HepG2 (cell line): ENCODE results near the gene PRKAG1. TPM values are rescaled to one million over a fixed set of nuclear protein-coding genes. Genes with fewer than 3 reads are reported as not detected.
A peak's percentile ranks its signal among the peaks of the same experiment; 100 is the strongest.

Experiments
- ATAC-seq: fragments of 200-7000 bp; cut with Tn5 transposase; 3 replicates; pipeline ENCODE4 v1.9.1; 2020; ENCODE audit warnings: mild to moderate bottlenecking, moderate library complexity
- BruUV-seq: library from RNA; stranded (reverse); fragments of 400-500 nt; replicated peaks from 2 replicates; lab custom pipeline; 2021; lab: Mats Ljungman, UMichigan
- CTCF ChIA-PET: fragments of 300-600 bp; formaldehyde crosslinking; extraction: SDS; loops from one replicate; lab custom pipeline; 2021; ENCODE audit warnings: low total read pairs, inconsistent platforms, low intra/inter-chr PET ratio; lab: Yijun Ruan, JAX
- POLR2A ChIA-PET: fragments of 350-600 bp; sonication (Branson Sonifier 250); formaldehyde crosslinking; loops from one replicate; lab custom pipeline; 2020; ENCODE audit warnings: antibody characterized with exemption, inconsistent platforms; lab: Yijun Ruan, JAX
- DNase-seq: peaks from one replicate; pipeline ENCODE4 v3.0.0-alpha.2; 2015; ENCODE audit warnings: low spot score
- FAIRE-seq: peaks from 3 replicates; lab custom pipeline; 2011; peaks lifted over from hg19 to GRCh38; lab: Jason Lieb, UNC
- H2AFZ ChIP-seq: one replicate; pipeline ENCODE4 v1.6.1; 2011; ENCODE audit warnings: low read length, inconsistent platforms
- H3K27ac ChIP-seq: fragments of 300-600 bp; 3 replicates; pipeline ENCODE4 v1.8.0; 2011; ENCODE audit warnings: mixed run types, mild to moderate bottlenecking, mixed read lengths, low read length, inconsistent platforms; ENCODE audit not compliant: insufficient read depth; ENCODE audit errors: extremely low read length
- H3K27me3 ChIP-seq, 2 experiments: fragments of 200-600 bp in 1 of 2; 2 replicates in 1 of 2; 3 replicates in 1 of 2; pipeline versions ENCODE4 v1.6.0 to v1.8.0; 2011; ENCODE audit warnings: low read length in 2 of 2, mild to moderate bottlenecking in 2 of 2, moderate library complexity in 2 of 2, inconsistent platforms in 1 of 2; ENCODE audit not compliant: insufficient read depth in 2 of 2, control insufficient read depth in 1 of 2
- H3K36me3 ChIP-seq, 2 experiments: fragments of 200-600 bp in 1 of 2; replicated peaks in 1 of 2; 2 replicates in 1 of 2; 3 replicates in 1 of 2; pipeline versions ENCODE4 v1.5.1 to v1.8.0; 2011; ENCODE audit warnings: low read length in 2 of 2, inconsistent platforms in 1 of 2; ENCODE audit not compliant: insufficient read depth in 2 of 2, control insufficient read depth in 1 of 2
- H3K4me1 ChIP-seq: 2 replicates; pipeline ENCODE4 v1.5.1; 2012; ENCODE audit warnings: low read length, inconsistent platforms; ENCODE audit not compliant: insufficient read depth
- H3K4me2 ChIP-seq: 2 replicates; pipeline ENCODE4 v1.6.0; 2011; ENCODE audit warnings: low read depth, low read length, inconsistent platforms
- H3K4me3 ChIP-seq, 3 experiments: fragments of 200-600 bp in 1 of 3; sonication (generic), shearing (Covaris generic) in 1 of 3; replicated peaks in 1 of 3; 2 replicates each; pipeline ENCODE4 v1.5.1; 2011 to 2016; ENCODE audit warnings: low read length in 3 of 3, inconsistent platforms in 2 of 3, low read depth in 2 of 3, mild to moderate bottlenecking in 2 of 3, control low read depth in 1 of 3, mixed read lengths in 1 of 3; ENCODE audit not compliant: insufficient read depth in 1 of 3
- H3K79me2 ChIP-seq: one replicate; pipeline ENCODE4 v1.6.1; 2011; ENCODE audit warnings: low read length, inconsistent platforms; ENCODE audit not compliant: insufficient read depth
- H3K9ac ChIP-seq: 2 replicates; pipeline ENCODE4 v1.6.0; 2011; ENCODE audit warnings: mild to moderate bottlenecking, low read depth, low read length, inconsistent platforms; ENCODE audit not compliant: insufficient read depth
- H3K9me3 ChIP-seq: 2 replicates; pipeline ENCODE4 v1.5.1; 2012; ENCODE audit warnings: mild to moderate bottlenecking, low read length
- H4K20me1 ChIP-seq: 2 replicates; pipeline ENCODE4 v1.6.0; 2011; ENCODE audit warnings: inconsistent platforms, mild to moderate bottlenecking, low read length, moderate library complexity; ENCODE audit not compliant: insufficient read depth
- DMAP1 ChIP-seq: IDR thresholded peaks from 2 replicates; pipeline ENCODE4 v1.6.1; 2016
- IKZF5 ChIP-seq: IDR thresholded peaks from 2 replicates; pipeline ENCODE4 v1.6.1; 2018; ENCODE audit warnings: missing genetic modification reagents, mild to moderate bottlenecking, missing compliant biosample characterization
- MAX ChIP-seq: IDR thresholded peaks from 2 replicates; pipeline ENCODE4 v1.6.1; 2012; ENCODE audit warnings: inconsistent platforms
- NCOR1 ChIP-seq: fragments of 200-600 bp; sonication (generic); IDR thresholded peaks from 2 replicates; pipeline ENCODE4 v1.7.0; 2017; ENCODE audit warnings: antibody characterized with exemption, low read length, borderline replicate concordance
- PCBP2 ChIP-seq: fragments of 200-400 bp; formaldehyde crosslinking; optimal IDR thresholded peaks from 2 replicates; pipeline ENCODE3; 2018; ENCODE audit warnings: low read length, low read depth; ENCODE audit not compliant: poor library complexity, severe bottlenecking
- SP140L ChIP-seq: sonication (generic); formaldehyde crosslinking; IDR thresholded peaks from 2 replicates; pipeline ENCODE4 v1.4.0; 2020; ENCODE audit warnings: missing genetic modification reagents, borderline replicate concordance
- ZNF251 ChIP-seq: sonication (generic); formaldehyde crosslinking; IDR thresholded peaks from 2 replicates; pipeline ENCODE4 v1.9.0; 2021; ENCODE audit warnings: mild to moderate bottlenecking, missing genetic modification reagents
- WGBS: methylation state at CpG from one replicate; pipeline ENCODE4 v1.1.6; 2017; ENCODE audit warnings: low lambda C conversion rate; 5-methylcytosine and 5-hydroxymethylcytosine counted together
- in situ Hi-C: cut with HindIII; loops from 2 replicates; pipeline ENCODE4 v1.10.0; 2017; ENCODE audit warnings: low pct_unique_long_range_greater_than_20kb; ENCODE audit not compliant: extremely low pct_ligation_motif_present
- intact Hi-C: fragments of 100-400 bp; cut with micrococcal nuclease; formaldehyde crosslinking; loops from one replicate; pipeline ENCODE4 v1.10.0; 2022; ENCODE audit not compliant: unreplicated experiment
- polyA plus RNA-seq, 8 experiments: library from polyadenylated mRNA; depleted of rRNA in 3 of 8; stranded (reverse) in 7 of 8; unstranded in 1 of 8; fragments of >200 nt; fragmentation: Illumina TruSeq in 4 of 8; extraction: Trizol in 4 of 8; gene quantifications; 2 replicates each; pipeline versions ENCODE4 v1.2.1 to v1.2.3, GENCODE V29; 2011 to 2016; ENCODE audit warnings: low read depth in 4 of 8, missing spikeins in 1 of 8, mixed read lengths in 1 of 8; ENCODE audit not compliant: insufficient read depth in 1 of 8
- total RNA-seq, 5 experiments: library from RNA; depleted of rRNA; stranded (reverse); fragments of >200 nt; fragmentation: Illumina TruSeq; extraction: Trizol; gene quantifications; 2 replicates each; pipeline ENCODE4 v1.2.3, GENCODE V29; 2016; ENCODE audit warnings: low read depth in 1 of 5

PRKAG1 gene
- total and polyA plus RNA-seq, 2 of the 13 experiments (the other 11 are each of a cell fraction or from before 2014, with no cell fraction given): 26.1 to 32.8 TPM

- no peak overlapping the region for H3K4me2 ChIP-seq
- H2AFZ ChIP-seq: no peak overlapping the region
- H4K20me1 ChIP-seq: no peaks in the 10 kb centered on the region
- DNase-seq: no peak
- H3K9me3 ChIP-seq: no peaks in the 10 kb centered on the region
- intact Hi-C loops: no loop called here
- no peak overlapping the region for H3K27ac ChIP-seq
- H3K4me1 ChIP-seq: no peaks in the 10 kb centered on the region
- TSS peak; percentile 37 for BruUV-seq
- no peak overlapping the region for H3K9ac ChIP-seq
- in situ Hi-C loops: no loop called here
- H3K36me3 ChIP-seq: peaks cover 54 to 92% of the 10 kb centered on the region in 2 experiments; a peak in 4 of 5 replicates
- FAIRE-seq: no peak
- no peak for ATAC-seq
- no peaks in the 10 kb centered on the region for H3K27me3 ChIP-seq
- CTCF ChIA-PET: no interaction called here
- TF ChIP-seq PCBP2: no peak
- no peak for TF ChIP-seq DMAP1 (CRISPR knock-in tag)
- no peak for TF ChIP-seq IKZF5
- TF ChIP-seq ZNF251 (CRISPR knock-in tag): no peak
- TF ChIP-seq SP140L (CRISPR knock-in tag): no peak
- no peak for TF ChIP-seq NCOR1
- TF ChIP-seq MAX: no peak
- POLR2A ChIA-PET: interaction anchor here (0.5 to 2.1 kb wide), 3 partner anchors 13 to 20 kb away, joined by 3 to 5 read pairs (median 3); no protein-coding TSS in a partner anchor
- H3K4me3 ChIP-seq: no peak overlapping the region
- no peaks in the 10 kb centered on the region for H3K79me2 ChIP-seq
- 92% methylated on average over 4 of the region's 7 CpGs for WGBS
Observed at GRCh38 chr12:49037947-49038237, 19.3 kb upstream of the PRKAG1 start.
